GM21526 (cell line): ENCODE data around the gene PDE4DIP.
"Not testable (repeated sequence)": the region's sequence is repeated elsewhere in the genome, so short reads cannot be mapped to it uniquely, and the experiment has no call there.

ENCODE experiments used
- ATAC-seq: cut with Tn5 transposase; IDR thresholded peaks from one replicate; pipeline ENCODE4 v1.9.1; 2021; ENCODE audit warnings: moderate library complexity; ENCODE audit not compliant: unreplicated experiment, low FRiP score

Gene PDE4DIP

GRCh38 chr1:148844220-148844619, at the start of gene PDE4DIP:
PDE4DIP (plus strand) TSS chr1:148844428; CDS start chr1:148844775, 347 bp downstream.
- ATAC-seq = not testable (repeated sequence)

- not testable (repeated sequence) for ATAC-seq
Observed at GRCh38 chr1:148808268-148808928, 35.8 kb upstream of the PDE4DIP start.

- not testable (repeated sequence) for ATAC-seq
Observed at GRCh38 chr1:148808929-148809283, 35.3 kb upstream of the PDE4DIP start.

- ATAC-seq = not testable (repeated sequence)
Observed at GRCh38 chr1:148822180-148822579, 22.0 kb upstream of the PDE4DIP start.

- ATAC-seq = not testable (repeated sequence)
Observed at GRCh38 chr1:148823822-148824221, 20.4 kb upstream of the PDE4DIP start.

- not testable (repeated sequence) for ATAC-seq
Observed at GRCh38 chr1:148825029-148825428, 19.2 kb upstream of the PDE4DIP start.

GRCh38 chr1:148828531-148828930, 15.7 kb upstream of the PDE4DIP start:
- not testable (repeated sequence) for ATAC-seq

- not testable (repeated sequence) for ATAC-seq
Observed at GRCh38 chr1:148828962-148829361, 15.3 kb upstream of the PDE4DIP start.

GRCh38 chr1:148829365-148829764, 14.9 kb upstream of the PDE4DIP start:
- not testable (repeated sequence) for ATAC-seq

- not testable (repeated sequence) for ATAC-seq
Observed at GRCh38 chr1:148841262-148841661, 3.0 kb upstream of the PDE4DIP start.

- ATAC-seq = not testable (repeated sequence)
Observed at GRCh38 chr1:148844651-148845050, 423 bp downstream of the PDE4DIP start.

GRCh38 chr1:148845068-148845467, 840 bp downstream of the PDE4DIP start:
- ATAC-seq = not testable (repeated sequence)

GRCh38 chr1:148850347-148850746, 6.1 kb downstream of the PDE4DIP start:
- ATAC-seq = not testable (repeated sequence)

GRCh38 chr1:148850840-148851239, 6.6 kb downstream of the PDE4DIP start:
- ATAC-seq = not testable (repeated sequence)

- ATAC-seq = not testable (repeated sequence)
Observed at GRCh38 chr1:148851684-148852083, 7.5 kb downstream of the PDE4DIP start.

- ATAC-seq = not testable (repeated sequence)
Observed at GRCh38 chr1:148853363-148853762, 9.1 kb downstream of the PDE4DIP start.

GRCh38 chr1:148854063-148854462, 9.8 kb downstream of the PDE4DIP start:
- ATAC-seq = not testable (repeated sequence)

GRCh38 chr1:148855367-148855766, 11.1 kb downstream of the PDE4DIP start:
- ATAC-seq = not testable (repeated sequence)

- ATAC-seq = not testable (repeated sequence)
Observed at GRCh38 chr1:148860049-148860448, 15.8 kb downstream of the PDE4DIP start.

GRCh38 chr1:148860579-148861259, 16.5 kb downstream of the PDE4DIP start:
- ATAC-seq = not testable (repeated sequence)

GRCh38 chr1:148862590-148862989, 18.4 kb downstream of the PDE4DIP start:
- ATAC-seq = not testable (repeated sequence)
